Measurements from ENCODE around the gene STK32C.
"Not testable (repeated sequence)": the region's sequence is repeated elsewhere in the genome, so short reads cannot be mapped to it uniquely, and the experiment has no call there.

Gene STK32C

DNA sequence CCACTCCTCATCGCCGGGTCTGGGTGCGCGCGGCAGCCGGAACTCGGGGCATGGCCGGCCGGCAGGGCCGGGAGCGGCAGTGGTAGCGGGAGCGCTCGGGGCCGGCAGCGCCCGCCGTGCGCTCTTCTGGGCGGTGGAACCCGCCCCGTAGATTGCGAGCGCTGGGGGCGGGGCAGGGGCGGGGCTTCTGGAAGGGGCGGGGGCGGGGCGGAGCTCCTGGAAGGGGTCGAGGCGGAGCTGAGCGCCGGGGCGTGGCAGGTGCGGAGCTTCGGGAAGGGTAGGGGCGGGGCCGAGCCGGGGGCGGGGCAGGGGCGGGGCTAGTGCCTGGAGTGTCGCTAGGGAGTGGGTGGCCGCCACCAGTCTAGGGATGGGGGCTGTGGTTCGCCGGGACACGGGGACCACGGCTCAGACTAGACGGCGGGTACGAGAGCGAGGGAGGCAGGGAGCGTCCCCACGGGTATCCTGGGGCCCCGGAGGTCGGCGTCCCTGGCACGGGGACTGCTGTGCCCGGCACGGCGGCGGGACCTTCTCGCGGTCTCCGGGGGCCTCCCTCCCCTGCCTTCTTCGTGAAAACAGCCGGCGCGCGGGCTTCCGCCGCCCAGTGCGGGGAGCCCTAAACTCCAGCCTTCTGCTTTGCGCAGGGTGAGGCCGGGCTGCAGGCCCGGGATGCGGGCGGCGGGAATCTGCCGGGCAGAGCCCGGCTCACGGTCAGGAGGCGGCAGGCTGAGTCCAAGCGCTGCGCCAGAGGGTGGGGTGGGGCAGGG, at the start of gene STK32C:
TSS of gene STK32C (minus strand) at position 128 of the 764 bp plus-strand sequence. CDS start at position 11, 117 bp downstream.
- peak; percentile 58 for DNase-seq

- DNase-seq, result no peak
Observed at GRCh38 chr10:132356621-132357195, 49.0 kb upstream of the STK32C start.

DNA sequence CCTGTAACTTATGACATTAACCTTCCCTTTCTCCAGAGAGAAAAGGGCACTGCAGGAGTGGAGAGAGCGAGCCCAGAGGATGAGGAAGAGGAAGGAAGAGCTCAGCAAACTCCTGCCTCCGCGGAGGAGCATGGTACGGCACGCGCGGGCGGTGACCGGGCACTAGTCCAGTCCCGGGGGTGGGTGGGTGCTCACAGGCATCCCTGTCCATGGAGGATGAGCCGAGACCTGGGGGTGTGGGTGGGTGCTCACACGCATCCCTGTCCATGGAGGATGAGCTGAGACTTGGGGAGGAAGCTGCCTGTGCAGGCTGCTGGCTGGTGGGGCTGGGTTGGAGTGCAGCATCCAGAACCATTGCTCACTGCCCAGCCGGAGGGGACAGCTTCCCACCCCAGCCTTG, 48.0 kb upstream of the STK32C start:
- no peak for DNase-seq

DNA sequence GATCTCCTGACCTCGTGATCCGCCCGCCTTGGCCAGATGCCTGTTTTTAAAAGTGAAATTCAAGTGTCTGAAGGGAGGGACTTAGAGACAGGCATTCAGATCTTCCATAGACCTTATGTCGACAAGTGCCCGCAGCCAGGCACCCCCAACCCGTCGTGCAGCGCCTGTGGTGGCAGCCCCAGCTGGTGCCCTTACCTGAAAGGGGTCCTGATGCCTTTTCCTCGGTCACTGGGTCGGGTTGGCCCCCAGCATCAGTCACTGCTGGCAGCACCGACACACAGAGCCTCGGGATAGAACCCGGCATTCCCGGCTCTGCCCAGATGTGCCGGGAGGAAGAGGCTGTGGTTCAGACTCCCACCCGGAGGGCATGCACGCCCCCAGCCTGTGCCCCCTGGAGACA, 47.5 kb upstream of the STK32C start:
- DNase-seq, result no peak

DNA sequence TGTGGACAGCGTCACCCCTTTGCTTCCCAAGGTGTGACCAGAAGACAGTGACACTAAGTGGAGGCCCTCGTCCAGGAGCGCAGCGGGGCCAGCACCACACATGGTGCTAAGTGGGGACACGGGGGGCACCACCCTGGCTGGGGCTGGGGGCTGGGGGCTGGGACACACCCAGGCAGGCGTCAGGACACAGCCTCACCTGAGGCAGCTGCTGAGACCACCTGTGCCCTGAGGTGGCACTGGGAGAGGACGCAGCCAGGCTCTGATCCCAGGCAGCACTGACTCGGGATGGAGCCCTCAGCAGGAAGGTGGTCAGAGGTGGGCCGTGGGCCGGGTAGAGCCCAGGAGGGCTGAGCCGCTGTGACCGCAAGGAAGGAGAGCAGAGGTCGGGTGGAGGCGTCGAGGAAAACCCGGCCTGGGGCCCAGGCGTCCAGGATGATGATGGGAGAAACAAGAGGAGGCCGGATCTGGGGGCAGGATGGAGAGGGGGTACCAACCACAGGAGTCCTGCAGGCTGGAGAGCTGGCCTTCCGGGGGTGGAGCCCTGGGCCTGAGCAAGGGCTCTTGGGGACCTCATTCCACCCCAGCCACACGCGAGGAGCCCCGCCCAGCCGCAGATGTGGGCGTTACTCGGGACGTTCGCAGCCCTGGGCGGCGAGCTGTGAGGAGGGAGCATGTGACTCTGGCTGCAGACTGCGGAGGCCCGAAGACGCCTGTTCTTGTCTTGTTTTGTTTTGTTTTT, 46.8 kb upstream of the STK32C start:
- no peak for DNase-seq

DNA sequence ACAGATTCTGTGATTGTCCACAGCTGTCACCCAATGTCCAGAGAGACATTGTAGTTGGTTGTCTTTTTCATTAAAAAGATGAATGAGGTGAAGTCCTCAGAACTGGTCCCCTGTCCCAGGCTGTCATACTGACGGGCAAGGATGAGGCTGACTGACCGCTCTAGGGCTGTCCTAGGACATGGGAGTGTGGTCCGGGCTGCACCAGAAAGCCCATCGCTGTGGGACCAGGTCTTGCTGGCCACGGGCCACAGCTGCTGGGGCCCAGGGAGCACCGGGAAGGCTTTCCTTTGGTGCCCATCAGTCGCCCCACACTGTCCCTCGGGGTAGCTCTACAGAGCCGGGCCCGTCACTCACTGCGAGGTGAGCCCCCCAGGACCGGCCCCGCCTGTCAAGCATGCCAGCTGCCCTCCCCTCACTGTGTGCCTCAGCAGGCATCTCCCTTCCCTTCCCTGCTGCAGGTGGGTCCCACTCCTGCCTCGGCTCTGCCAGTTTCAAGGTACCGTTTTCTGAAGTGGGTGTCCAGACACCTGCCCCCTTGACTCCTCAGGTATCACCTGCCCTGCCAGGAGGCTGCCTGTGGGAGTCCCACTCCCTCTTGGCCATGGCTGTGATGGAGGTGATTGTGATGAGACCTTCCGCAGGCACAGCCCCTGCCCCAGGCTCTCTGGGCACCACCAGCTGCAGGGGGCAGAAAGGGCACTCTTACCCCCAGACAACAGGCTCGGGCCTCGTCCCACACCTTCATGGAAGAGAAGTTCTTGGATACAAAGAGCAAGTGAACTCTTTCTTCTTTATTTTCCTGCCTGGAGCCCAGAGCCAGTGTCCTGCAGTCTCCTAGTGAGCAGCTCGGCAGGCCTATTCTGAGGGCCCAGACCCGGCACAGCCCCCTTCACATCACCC, 46.0 kb upstream of the STK32C start:
- DNase-seq, result no peak

- not testable (repeated sequence) for DNase-seq
Observed at GRCh38 chr10:132352462-132353308, 44.9 kb upstream of the STK32C start.

GRCh38 chr10:132351611-132352010, 43.9 kb upstream of the STK32C start:
- no peak for DNase-seq

GRCh38 chr10:132350946-132351345, 43.2 kb upstream of the STK32C start:
- no peak for DNase-seq

DNA sequence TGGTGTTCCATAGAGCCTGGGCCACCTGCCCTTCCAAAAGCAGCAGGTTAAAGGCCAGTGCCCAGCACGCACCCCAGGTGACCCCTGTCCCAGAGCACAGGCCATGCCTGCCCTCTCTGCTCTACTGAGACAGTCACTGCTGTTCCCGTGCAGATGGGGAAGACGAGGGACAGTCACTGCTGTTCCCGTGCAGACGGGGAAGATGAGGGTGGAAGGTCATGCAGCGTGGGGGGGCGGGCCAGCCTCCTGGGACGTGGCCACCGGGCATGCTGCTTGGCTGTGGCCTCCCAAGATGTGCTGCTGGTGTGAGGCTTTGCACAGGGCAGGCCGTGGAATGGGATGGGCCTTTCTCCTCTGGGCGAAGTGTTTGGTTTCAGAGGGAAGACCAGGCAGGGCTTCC, 42.6 kb upstream of the STK32C start:
- DNase-seq, result no peak

DNA sequence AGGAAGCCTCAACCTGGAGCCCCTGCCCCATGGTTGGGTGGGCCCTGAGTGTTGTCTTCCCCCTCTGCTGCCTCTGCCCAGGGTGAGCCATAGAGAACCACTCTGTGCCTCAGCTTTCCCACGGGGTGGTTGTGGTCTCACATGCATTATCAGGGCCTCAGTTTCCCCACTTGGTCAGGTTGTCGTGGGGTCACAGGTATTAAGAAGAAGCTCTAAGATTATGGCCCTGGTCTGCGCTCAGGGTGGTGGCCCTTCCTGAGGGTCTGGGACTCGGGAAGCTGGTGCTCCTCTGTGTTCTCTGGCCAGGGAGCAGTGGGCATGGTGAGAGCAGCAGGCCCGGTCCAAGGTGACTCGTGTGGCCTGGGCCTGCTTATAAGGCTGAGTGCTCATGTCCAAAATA, 42.0 kb upstream of the STK32C start:
- no peak for DNase-seq

DNA sequence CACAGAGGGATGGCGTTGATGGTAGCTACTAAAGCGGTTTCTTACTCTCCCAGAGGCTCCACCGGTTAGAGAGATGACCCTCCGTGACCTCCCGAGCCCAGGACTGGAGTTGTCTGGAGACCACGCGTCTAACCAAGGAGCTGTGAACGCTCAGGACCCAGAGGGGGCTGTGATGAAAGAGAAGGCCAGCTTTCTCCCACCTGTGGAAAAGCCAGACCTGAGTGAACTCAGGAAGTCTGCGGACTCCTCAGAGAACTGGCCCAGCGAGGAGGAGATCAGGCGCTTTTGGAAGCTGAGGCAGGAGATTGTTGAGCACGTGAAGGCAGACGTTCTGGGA, 40.1 kb upstream of the STK32C start:
- no peak for DNase-seq

DNA sequence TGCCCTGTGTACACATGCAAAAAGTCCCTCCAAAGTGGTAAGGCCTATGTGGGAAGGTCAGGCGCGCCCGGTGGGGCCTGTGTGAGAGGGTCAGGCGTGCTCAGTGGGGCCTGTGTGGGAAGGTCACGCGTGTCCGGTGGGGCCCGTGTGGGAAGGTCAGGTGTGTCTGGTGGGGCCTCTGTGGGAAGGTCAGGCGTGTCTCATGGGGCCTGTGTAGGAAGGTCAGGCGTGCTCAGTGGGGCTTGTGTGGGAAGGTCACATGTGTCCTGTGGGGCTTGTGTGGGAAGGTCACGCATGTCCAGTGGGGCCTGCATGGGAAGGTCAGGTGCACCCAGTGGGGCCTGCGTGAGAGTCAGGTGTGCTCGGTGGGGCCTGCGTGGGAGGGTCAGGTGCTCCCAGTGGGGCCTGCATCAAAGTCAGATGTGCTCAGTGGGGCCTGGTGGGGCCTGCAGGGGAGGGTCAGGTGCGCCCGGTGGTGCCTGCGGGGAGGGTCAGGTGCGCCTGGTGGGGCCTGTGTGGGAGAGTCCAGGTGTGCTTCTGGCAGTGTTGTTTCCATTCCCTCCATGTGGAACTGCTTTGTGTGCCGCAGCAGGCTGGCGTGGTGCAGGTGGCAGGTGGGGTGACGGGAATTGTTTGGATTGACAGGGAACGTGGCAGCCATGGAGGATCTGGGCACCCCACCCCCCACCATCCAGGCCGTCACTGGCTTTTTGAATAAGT, 39.6 kb upstream of the STK32C start:
- DNase-seq, result no peak

DNA sequence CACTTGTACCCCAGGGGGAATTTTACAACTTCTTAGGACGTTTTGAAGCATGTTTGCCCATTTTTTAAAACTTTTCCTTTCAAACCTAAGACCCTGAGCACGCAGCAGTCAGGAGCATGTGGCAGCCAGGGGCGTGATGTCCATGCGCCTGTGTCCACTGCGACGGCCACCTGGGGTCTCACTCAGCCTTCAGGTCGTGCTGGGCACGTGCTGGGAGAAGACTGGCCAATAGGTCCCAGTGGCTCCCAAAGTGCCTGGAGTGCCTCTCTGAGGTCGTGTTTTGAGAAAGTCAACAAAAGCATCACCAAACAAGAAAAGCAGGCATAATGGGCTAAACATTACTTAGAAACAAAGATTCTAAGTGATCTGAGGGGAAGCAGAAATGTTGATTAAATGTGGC, 39.1 kb upstream of the STK32C start:
- no peak for DNase-seq

- DNase-seq, result no peak
Observed at GRCh38 chr10:132345345-132345744, 37.6 kb upstream of the STK32C start.

GRCh38 chr10:132344386-132344785, 36.6 kb upstream of the STK32C start:
- DNase-seq, result no peak

DNA sequence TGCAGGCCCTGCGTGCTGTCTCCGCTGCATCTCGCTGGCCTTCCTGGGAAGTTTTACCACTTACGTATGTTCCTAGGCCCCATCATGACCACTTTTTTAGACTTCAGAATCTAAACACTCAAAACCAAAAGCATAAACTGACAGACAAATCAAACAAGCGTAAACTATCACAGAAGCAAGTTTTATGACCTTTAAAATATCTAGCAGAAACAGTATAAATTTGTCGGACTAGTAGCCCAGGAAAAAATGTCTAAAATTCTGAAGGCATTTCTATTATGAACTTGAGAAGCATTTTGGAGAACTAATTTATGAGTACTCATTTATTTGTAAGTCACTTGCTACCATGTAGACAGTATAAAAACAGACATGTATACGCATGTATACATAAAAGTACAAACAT, 34.8 kb upstream of the STK32C start:
- no peak for DNase-seq

GRCh38 chr10:132341781-132342180, 34.0 kb upstream of the STK32C start:
- DNase-seq, result no peak

DNA sequence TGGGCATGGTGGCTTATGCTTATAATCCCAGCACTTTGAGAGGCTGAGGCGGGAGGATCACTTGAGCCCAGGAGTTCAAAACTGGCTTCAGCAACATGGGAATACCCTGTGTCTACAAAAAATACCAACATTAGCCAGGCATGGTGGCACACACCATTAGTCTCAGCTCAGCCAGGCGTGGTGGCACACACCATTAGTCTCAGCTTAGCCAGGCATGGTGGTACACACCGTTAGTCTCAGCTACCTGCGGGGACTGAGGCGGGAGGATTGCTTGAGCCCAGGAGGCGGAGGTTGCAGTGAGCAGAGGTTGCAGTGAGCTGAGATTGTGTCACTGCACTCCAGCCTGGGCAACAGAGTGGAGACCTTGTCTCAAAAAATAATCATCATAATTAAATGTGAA, 33.3 kb upstream of the STK32C start:
- no peak for DNase-seq

DNA sequence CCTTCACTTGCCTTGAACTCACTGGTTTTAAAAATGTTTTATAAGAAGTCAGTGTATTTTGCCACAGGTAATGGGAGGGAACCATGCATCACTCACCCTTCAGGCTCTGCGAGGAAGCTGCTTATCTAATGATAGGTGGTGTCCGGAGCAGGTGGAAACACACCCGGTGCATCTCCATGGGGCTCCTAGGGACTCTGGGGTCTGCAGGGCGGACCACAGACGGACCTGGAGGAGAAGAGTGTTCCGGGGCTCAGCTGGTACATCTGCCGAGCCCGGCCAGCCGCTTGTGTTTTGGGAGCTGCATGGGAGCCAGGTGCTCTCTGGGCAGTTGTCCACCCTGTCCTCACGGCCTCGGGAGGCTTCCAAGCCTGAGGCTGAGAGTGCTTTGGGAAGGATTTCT, 31.5 kb upstream of the STK32C start:
- no peak for DNase-seq

GRCh38 chr10:132338876-132339275, 31.1 kb upstream of the STK32C start:
- no peak for DNase-seq

DNA sequence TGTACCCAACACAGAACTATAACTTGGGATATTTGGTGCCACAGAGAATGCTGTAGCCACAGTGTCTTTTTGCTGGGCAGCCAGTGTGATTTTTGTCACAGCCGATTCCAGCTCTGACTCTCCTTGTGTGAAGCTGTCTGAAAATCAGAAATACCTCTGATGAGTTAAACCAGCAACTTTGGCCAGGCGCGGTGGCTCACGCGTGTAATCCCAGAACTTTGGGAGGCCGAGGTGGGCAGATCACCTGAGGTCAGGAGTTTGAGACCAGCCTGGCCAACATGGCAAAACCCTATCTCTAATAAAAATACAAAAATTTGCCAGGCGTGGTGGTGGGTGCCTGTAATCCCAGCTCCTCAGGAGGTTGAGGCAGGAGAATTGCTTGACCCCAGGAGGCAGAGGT, 30.1 kb upstream of the STK32C start:
- DNase-seq, result not testable (repeated sequence)
